ENCODE results near the gene CPXM2. TPM values are rescaled to one million over a fixed set of nuclear protein-coding genes. Genes with fewer than 3 reads are reported as not detected.

CPXM2 gene
- polyA plus RNA-seq, 1 experiment = 14.4 TPM

DNA sequence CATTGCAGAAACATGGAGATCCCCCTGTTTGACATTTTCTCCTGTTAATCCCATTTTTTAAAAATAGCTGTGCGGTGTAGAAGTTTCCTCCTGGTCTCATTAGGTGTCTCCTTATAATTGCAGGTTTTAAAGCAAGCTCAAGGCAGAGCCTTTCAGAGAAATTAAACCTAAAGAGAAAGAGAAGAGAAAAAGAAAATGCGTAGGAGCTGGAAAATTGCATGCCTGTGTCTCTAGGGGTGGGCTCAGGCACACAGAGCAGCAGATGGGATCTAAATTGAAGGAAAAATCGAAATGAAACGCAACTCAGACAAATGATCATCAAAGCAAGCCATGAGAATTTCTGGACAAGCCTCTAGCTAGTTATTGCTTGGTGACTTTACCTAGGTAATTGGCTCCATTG, 185.4 kb downstream of the CPXM2 start:
- ChIA-PET CTCF (interaction anchor here (1.3 kb wide), 1 partner anchor 10 kb away, joined by 3 read pairs; no protein-coding TSS in a partner anchor), POLR2A (no interaction called here)
- TF ChIP-seq, protein P1, sequence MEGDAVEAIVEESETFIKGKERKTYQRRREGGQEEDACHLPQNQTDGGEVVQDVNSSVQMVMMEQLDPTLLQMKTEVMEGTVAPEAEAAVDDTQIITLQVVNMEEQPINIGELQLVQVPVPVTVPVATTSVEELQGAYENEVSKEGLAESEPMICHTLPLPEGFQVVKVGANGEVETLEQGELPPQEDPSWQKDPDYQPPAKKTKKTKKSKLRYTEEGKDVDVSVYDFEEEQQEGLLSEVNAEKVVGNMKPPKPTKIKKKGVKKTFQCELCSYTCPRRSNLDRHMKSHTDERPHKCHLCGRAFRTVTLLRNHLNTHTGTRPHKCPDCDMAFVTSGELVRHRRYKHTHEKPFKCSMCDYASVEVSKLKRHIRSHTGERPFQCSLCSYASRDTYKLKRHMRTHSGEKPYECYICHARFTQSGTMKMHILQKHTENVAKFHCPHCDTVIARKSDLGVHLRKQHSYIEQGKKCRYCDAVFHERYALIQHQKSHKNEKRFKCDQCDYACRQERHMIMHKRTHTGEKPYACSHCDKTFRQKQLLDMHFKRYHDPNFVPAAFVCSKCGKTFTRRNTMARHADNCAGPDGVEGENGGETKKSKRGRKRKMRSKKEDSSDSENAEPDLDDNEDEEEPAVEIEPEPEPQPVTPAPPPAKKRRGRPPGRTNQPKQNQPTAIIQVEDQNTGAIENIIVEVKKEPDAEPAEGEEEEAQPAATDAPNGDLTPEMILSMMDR (IDR thresholded peaks at IDR 0.05; ENCODE audit: insufficient read depth, low read depth, low read length) = no peak

DNA sequence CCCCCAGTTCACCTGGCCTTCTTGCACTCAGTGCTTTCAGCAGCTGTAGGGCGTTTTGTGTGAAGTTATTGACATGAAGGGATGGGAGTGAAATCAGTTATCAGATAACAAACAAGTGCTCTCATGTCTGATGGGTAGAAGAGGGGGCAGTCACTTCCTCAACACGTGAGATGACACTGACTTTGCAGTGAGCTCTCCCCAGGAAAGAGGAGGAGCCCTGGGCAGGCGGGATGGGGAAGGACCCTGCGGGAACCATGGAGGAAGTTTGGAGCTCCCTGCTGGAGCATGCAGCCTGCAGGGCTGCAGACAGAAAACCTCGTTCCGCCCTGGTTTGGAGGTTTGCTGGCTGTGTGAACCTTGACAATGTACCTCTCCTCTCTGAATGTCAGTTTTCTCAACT, 186.8 kb downstream of the CPXM2 start:
- POLR2A ChIA-PET = no interaction called here
- TF ChIP-seq, protein P1 (IDR thresholded peaks at IDR 0.05; ENCODE audit: insufficient read depth, low read depth, low read length) = no peak
- Histone ChIP-seq H3K36me3 (ENCODE audit: control insufficient read depth, insufficient read depth, low read length) (no peaks in the 10 kb centered on the region), H3K27me3 (ENCODE audit: control insufficient read depth, insufficient read depth, low read length) (no peaks in the 10 kb centered on the region), H3K4me3 (ENCODE audit: low read depth, low read length) (no peak overlapping the region)
- CTCF ChIA-PET = no interaction called here
- no peak for DNase-seq (ENCODE audit: low read depth)

More for the DNA sequence above, 185.4 kb downstream of the CPXM2 start:
- no peak for DNase-seq (ENCODE audit: low read depth)
- Histone ChIP-seq H3K4me3 (ENCODE audit: low read depth, low read length) (no peak overlapping the region), H3K27me3 (ENCODE audit: control insufficient read depth, insufficient read depth, low read length) (no peaks in the 10 kb centered on the region), H3K36me3 (ENCODE audit: control insufficient read depth, insufficient read depth, low read length) (no peaks in the 10 kb centered on the region)

DNA sequence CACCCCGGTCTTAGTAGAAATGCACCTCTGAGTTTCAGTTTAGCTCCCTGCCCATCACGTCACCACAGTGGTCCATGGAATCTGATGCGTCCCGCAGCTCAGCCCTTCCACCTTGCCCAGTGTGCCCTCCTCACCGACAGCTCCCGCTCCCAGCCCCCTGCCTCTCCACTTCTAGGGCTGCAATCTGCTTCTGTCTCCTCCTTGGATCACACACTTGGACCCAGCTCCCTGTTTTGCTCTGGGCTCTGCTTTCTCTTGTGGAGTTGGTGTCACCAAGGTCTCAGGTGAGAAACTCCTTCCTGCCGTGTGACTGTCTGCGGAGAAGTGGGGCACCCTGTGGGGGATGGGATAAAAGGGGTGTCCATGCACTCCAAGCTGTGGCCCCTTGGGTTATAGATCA, 187.5 kb downstream of the CPXM2 start:
- POLR2A ChIA-PET = no interaction called here
- H3K4me3 ChIP-seq (ENCODE audit: low read depth, low read length) = no peak overlapping the region
- CTCF ChIA-PET = no interaction called here

DNA sequence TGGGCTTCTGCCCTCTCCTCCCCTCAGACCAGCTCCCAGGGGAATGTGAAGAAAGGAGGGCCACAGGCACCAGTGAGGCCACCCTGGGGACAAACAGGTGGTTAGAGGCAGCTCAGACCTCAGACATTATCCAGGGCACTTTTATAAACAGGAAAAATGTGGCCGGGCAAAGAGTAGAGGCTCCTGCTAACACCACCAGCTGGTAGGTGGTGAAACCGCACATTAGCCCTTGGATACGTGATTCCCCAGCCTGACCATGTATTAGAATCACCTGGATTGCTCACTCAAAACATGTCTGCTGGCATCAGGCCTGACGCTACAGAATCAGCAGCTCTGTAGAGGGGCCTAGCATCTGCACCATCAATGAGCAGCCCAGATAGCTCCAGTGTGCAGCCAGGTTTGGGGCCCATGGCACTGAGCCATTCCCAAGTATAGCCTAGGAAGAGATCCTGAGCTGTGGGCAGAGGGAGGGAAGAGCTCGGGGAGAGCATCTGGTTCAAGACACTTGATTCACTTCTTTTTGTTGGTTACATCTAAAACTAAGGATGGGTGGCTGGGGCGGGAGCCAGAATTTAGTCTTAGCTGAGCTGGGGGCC, 188.3 kb downstream of the CPXM2 start:
- ChIA-PET POLR2A (no interaction called here), CTCF (no interaction called here)
- no peak overlapping the region for H3K4me3 ChIP-seq (ENCODE audit: low read depth, low read length)
- no peaks in the 10 kb centered on the region for H3K36me3 ChIP-seq (ENCODE audit: control insufficient read depth, insufficient read depth, low read length)
- H3K27me3 ChIP-seq (ENCODE audit: control insufficient read depth, insufficient read depth, low read length) = no peaks in the 10 kb centered on the region
- DNase-seq (ENCODE audit: low read depth) = no peak
- TF ChIP-seq, protein P1 (IDR thresholded peaks at IDR 0.05; ENCODE audit: insufficient read depth, low read depth, low read length) = no peak

More for the DNA sequence above, 187.5 kb downstream of the CPXM2 start:
- DNase-seq (ENCODE audit: low read depth) = no peak
- Histone ChIP-seq H3K36me3 (ENCODE audit: control insufficient read depth, insufficient read depth, low read length) (no peaks in the 10 kb centered on the region), H3K27me3 (ENCODE audit: control insufficient read depth, insufficient read depth, low read length) (no peaks in the 10 kb centered on the region)
- TF ChIP-seq, protein P1 (IDR thresholded peaks at IDR 0.05; ENCODE audit: insufficient read depth, low read depth, low read length) = no peak

Other genes with a start within 250 kb of the CPXM2 start
- gene GPR26, start 225.5 kb downstream of the CPXM2 start, polyA plus RNA-seq (2011; rRNA removed) = 0.01 TPM in 1 of 2 replicates, not detected in the other
- 5.7 and 6.2 TPM in 2 replicates for gene CHST15, start 201.8 kb upstream of the CPXM2 start, polyA plus RNA-seq (2011; rRNA removed)

All from BJ (cell line).